Lower leg skin (tissue), 4 donors: ENCODE measurements around the gene MARVELD3. TPM values are rescaled to one million over a fixed set of nuclear protein-coding genes. Genes with fewer than 3 reads are reported as not detected.

ENCODE experiments used
- DNase-seq, 2 donors: peaks; one replicate each; pipeline ENCODE4 v3.0.0-alpha.2; 2019; ENCODE audit warnings: low spot score in 2 of 2
- H3K4me3 ChIP-seq: fragments of 200-600 bp; sonication (generic); 2 replicates; pipeline ENCODE4 v1.5.1; 2017; ENCODE audit warnings: mild to moderate bottlenecking, low read depth; ENCODE audit not compliant: poor library complexity, severe bottlenecking
- CTCF ChIP-seq, 3 donors: fragments of 450-650 bp; IDR thresholded peaks; one replicate each; pipeline ENCODE4 v1.5.1; 2016; ENCODE audit warnings: antibody characterized with exemption in 3 of 3, mild to moderate bottlenecking in 3 of 3, moderate library complexity in 2 of 3
- POLR2A ChIP-seq, 2 donors: fragments of 450-650 bp; IDR thresholded peaks; one replicate each; pipeline ENCODE4 v1.6.1; 2016 to 2017; ENCODE audit warnings: antibody characterized with exemption in 2 of 2, mild to moderate bottlenecking in 1 of 2, moderate library complexity in 1 of 2
- WGBS, 2 donors: methylation state at CpG; one replicate each; pipeline ENCODE4 v1.1.5; 2018; 5-methylcytosine and 5-hydroxymethylcytosine counted together
- intact Hi-C: fragments of 100-400 bp; cut with DNase I; formaldehyde crosslinking; loops from one replicate; pipeline ENCODE4 v1.15.0; 2023; ENCODE audit warnings: low total_unique reads
- total RNA-seq, 4 donors: library from RNA; depleted of rRNA; stranded (reverse); fragments of >200 nt; gene quantifications; one replicate each; pipeline ENCODE4 v1.1.0, GENCODE V29; 2016

MARVELD3 gene
- total RNA-seq, 4 donors from 2014 or later = 3.3 to 11.3 (median 9.5) TPM

GRCh38 chr16:71647391-71647790 lies 21.4 kb downstream of the MARVELD3 start:
- no peak overlapping the region for H3K4me3 ChIP-seq
- WGBS, 2 donors = 74 to 83% methylated on average over 7 of the region's 7 CpGs
- intact Hi-C loops = no loop called here
- DNase-seq = no peak
- no peak for TF ChIP-seq CTCF (IDR thresholded peaks at IDR 0.05)
- no peak for TF ChIP-seq POLR2A (IDR thresholded peaks at IDR 0.05)

GRCh38 chr16:71648162-71648561 lies 22.2 kb downstream of the MARVELD3 start:
- H3K4me3 ChIP-seq = no peak overlapping the region
- no peak for TF ChIP-seq CTCF (IDR thresholded peaks at IDR 0.05)
- no peak for TF ChIP-seq POLR2A (IDR thresholded peaks at IDR 0.05)
- WGBS, 2 donors = 92 to 93% methylated on average over 2 of the region's 2 CpGs
- no peak for DNase-seq
- intact Hi-C loops = no loop called here

GRCh38 chr16:71648921-71649320 lies 22.9 kb downstream of the MARVELD3 start:
- no peak overlapping the region for H3K4me3 ChIP-seq
- WGBS, 2 donors = 90 to 97% methylated on average over 6 of the region's 6 CpGs
- intact Hi-C loops = no loop called here
- TF ChIP-seq POLR2A (IDR thresholded peaks at IDR 0.05) (no peak), CTCF (IDR thresholded peaks at IDR 0.05) (no peak)
- DNase-seq = no peak

- 89 to 96% methylated on average over 7 of the region's 7 CpGs for WGBS, 2 donors
- no peak for TF ChIP-seq CTCF (IDR thresholded peaks at IDR 0.05)
- TF ChIP-seq POLR2A (IDR thresholded peaks at IDR 0.05) = no peak
- intact Hi-C loops = no loop called here
These were observed 23.7 kb downstream of the MARVELD3 start for GRCh38 chr16:71649704-71650103.

GRCh38 chr16:71658771-71659170 lies 32.8 kb downstream of the MARVELD3 start:
- WGBS, 2 donors = 92 to 93% methylated on average over 4 of the region's 4 CpGs
- TF ChIP-seq CTCF (IDR thresholded peaks at IDR 0.05) = no peak
- TF ChIP-seq POLR2A (IDR thresholded peaks at IDR 0.05) = no peak
- intact Hi-C loops = no loop called here

More at GRCh38 chr16:71649704-71650103, 23.7 kb downstream of the MARVELD3 start:
- H3K4me3 ChIP-seq = no peak overlapping the region
- no peak for DNase-seq

GRCh38 chr16:71659471-71659870 lies 33.5 kb downstream of the MARVELD3 start:
- 96 to 98% methylated on average over 2 of the region's 2 CpGs for WGBS, 2 donors
- no peak for DNase-seq
- no peak for TF ChIP-seq CTCF (IDR thresholded peaks at IDR 0.05)
- TF ChIP-seq POLR2A (IDR thresholded peaks at IDR 0.05) = no peak
- H3K4me3 ChIP-seq = no peak overlapping the region
- intact Hi-C loops = no loop called here

More at GRCh38 chr16:71658771-71659170, 32.8 kb downstream of the MARVELD3 start:
- no peak for DNase-seq
- H3K4me3 ChIP-seq = no peak overlapping the region
